ENCODE results near the gene PICALM.

DNA sequence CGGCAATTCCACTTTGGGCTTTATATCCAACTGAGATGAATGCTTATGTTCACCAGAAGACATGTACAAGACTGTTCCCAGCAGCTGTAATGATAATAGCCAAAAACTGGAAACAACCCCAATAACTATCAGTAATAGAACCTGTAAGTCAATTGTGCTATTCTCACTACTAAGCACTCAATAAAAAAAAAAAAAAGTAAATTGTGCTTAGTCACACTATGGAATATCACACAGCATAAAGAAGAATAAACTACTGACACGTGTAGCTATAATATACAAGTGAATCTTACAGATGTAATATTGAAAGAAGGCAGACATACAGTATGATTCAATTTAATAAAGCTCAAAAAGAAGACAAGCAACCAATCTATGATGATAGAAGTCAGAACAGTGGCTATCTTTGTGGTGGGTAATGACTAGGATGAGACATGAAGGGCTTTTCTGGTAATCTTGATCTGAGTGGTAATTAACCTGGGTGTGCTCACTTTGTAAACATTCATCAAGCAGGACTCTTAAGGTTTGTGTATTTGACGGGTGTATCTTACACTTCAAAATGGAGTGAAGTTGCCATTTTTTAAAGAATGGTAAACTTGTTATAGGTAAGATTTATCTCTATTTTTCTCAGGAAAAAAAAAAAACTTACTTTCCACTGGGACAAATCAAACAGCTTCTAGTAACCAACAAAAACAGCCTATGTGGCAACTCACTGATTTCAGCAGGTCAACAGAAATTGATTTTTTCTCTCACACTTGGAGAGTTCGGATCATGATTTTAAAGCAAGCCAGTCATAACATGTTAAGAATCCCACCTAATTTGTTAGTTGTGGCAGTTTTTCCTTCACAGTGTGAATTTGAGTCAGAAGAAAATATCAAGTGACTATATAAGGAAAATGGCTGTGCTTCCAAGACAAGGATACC is 129.5 kb downstream of the PICALM start:
- TF ChIP-seq, protein P1, sequence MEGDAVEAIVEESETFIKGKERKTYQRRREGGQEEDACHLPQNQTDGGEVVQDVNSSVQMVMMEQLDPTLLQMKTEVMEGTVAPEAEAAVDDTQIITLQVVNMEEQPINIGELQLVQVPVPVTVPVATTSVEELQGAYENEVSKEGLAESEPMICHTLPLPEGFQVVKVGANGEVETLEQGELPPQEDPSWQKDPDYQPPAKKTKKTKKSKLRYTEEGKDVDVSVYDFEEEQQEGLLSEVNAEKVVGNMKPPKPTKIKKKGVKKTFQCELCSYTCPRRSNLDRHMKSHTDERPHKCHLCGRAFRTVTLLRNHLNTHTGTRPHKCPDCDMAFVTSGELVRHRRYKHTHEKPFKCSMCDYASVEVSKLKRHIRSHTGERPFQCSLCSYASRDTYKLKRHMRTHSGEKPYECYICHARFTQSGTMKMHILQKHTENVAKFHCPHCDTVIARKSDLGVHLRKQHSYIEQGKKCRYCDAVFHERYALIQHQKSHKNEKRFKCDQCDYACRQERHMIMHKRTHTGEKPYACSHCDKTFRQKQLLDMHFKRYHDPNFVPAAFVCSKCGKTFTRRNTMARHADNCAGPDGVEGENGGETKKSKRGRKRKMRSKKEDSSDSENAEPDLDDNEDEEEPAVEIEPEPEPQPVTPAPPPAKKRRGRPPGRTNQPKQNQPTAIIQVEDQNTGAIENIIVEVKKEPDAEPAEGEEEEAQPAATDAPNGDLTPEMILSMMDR (IDR thresholded peaks at IDR 0.05) = no peak
- TF ChIP-seq POLR2A (IDR thresholded peaks at IDR 0.05) = no peak
